Prostate gland (tissue), 2 donors: ENCODE results near the gene OR5M11. TPM values are rescaled to one million over a fixed set of nuclear protein-coding genes. Genes with fewer than 3 reads are reported as not detected.
"Not testable (repeated sequence)": the region's sequence is repeated elsewhere in the genome, so short reads cannot be mapped to it uniquely, and the experiment has no call there.

Experiments used
- DNase-seq: peaks from one replicate; pipeline ENCODE4 v3.0.0-alpha.2; 2019; ENCODE audit warnings: low spot score
- H3K27ac ChIP-seq, 2 donors: fragments of 200-600 bp; sonication (generic); 2 replicates each; pipeline ENCODE4 v1.5.1; 2017 to 2019
- H3K27me3 ChIP-seq: fragments of 200-600 bp; sonication (generic); replicated peaks from 2 replicates; pipeline ENCODE4 v1.5.1; 2019; ENCODE audit not compliant: insufficient read depth
- H3K36me3 ChIP-seq, 2 donors: fragments of 200-600 bp; sonication (generic); 1 replicate in 1 of 2; 2 replicates in 1 of 2; pipeline versions ENCODE4 v1.5.1 to v1.8.1; 2017 to 2019
- H3K4me1 ChIP-seq: fragments of 200-600 bp; sonication (generic); replicated peaks from 2 replicates; pipeline ENCODE4 v1.5.1; 2019
- H3K4me3 ChIP-seq, 2 donors: fragments of 200-600 bp; sonication (generic); 2 replicates each; pipeline ENCODE4 v1.5.1; 2017 to 2019
- H3K9me3 ChIP-seq: fragments of 200-600 bp; sonication (generic); 2 replicates; pipeline ENCODE4 v1.5.1; 2017
- POLR2A ChIP-seq: fragments of 450-650 bp; IDR thresholded peaks from one replicate; pipeline ENCODE4 v1.6.1; 2016; ENCODE audit warnings: antibody characterized with exemption, mild to moderate bottlenecking
- POLR2AphosphoS5 ChIP-seq: sonication (generic); formaldehyde crosslinking; IDR thresholded peaks from one replicate; pipeline ENCODE4 v1.6.1; 2017; ENCODE audit warnings: antibody characterized with exemption
- WGBS: methylation state at CpG from one replicate; pipeline ENCODE4 v1.1.5; 2018; 5-methylcytosine and 5-hydroxymethylcytosine counted together
- intact Hi-C: fragments of 100-400 bp; cut with DNase I; formaldehyde crosslinking; loops from one replicate; pipeline ENCODE4 v1.14.2; 2022
- total RNA-seq, 2 donors: library from RNA; depleted of rRNA; stranded (reverse); fragments of >200 nt; gene quantifications; one replicate each; pipeline ENCODE4 v1.1.0, GENCODE V29; 2016
- TF ChIP-seq, protein P1 (sequence below), 4 experiments: fragments of 200-600 bp in 2 of 4; fragments of 450-650 bp in 2 of 4; sonication (generic) in 2 of 4; IDR thresholded peaks; 1 replicate in 3 of 4; 2 replicates in 1 of 4; pipeline ENCODE4 v1.5.1; 2016 to 2019; ENCODE audit warnings: antibody characterized with exemption in 4 of 4, mild to moderate bottlenecking in 2 of 4, moderate library complexity in 2 of 4

Gene OR5M11
- total RNA-seq, result not detected

DNA sequence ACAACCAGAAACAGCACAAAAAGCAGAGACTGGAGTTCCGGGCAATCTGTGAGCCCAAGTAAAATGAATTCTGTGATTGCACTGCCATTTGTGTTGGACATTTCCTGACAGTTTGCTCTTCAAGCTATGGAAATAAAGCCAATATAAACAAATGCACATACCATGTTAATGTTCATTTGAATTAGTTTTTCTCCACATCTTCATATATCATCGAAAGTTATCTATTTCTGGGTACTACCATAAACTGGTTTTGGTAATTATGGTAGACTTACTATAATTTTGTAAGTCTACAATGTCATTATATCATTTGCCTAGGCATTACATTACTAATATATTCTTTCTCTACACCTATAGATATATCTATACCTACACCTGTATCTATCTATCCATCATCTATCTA is at the start of gene OR5M11:
TSS of gene OR5M11 (minus strand) at position 101 of the 400 bp plus-strand sequence. CDS start at position 101, 0 bp downstream.
- H3K27me3 ChIP-seq, result no peaks in the 10 kb centered on the region
- H3K36me3 ChIP-seq, result no peaks in the 10 kb centered on the region
- DNase-seq, result no peak
- H3K4me3 ChIP-seq, result no peak within 1 kb of the TSS
- H3K9me3 ChIP-seq, result no peaks in the 10 kb centered on the region
- TF ChIP-seq, protein P1, sequence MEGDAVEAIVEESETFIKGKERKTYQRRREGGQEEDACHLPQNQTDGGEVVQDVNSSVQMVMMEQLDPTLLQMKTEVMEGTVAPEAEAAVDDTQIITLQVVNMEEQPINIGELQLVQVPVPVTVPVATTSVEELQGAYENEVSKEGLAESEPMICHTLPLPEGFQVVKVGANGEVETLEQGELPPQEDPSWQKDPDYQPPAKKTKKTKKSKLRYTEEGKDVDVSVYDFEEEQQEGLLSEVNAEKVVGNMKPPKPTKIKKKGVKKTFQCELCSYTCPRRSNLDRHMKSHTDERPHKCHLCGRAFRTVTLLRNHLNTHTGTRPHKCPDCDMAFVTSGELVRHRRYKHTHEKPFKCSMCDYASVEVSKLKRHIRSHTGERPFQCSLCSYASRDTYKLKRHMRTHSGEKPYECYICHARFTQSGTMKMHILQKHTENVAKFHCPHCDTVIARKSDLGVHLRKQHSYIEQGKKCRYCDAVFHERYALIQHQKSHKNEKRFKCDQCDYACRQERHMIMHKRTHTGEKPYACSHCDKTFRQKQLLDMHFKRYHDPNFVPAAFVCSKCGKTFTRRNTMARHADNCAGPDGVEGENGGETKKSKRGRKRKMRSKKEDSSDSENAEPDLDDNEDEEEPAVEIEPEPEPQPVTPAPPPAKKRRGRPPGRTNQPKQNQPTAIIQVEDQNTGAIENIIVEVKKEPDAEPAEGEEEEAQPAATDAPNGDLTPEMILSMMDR (IDR thresholded peaks at IDR 0.05), result no peak
- TF ChIP-seq POLR2A (no peak), POLR2AphosphoS5 (no peak)
- intact Hi-C loops, result no loop called here
- H3K27ac ChIP-seq, result no peak within 1 kb of the TSS
- H3K4me1 ChIP-seq, result no peaks in the 10 kb centered on the region
- WGBS, result 86% methylated on average over 2 of the region's 2 CpGs

GRCh38 chr11:56592088-56592717 is 49.1 kb upstream of the OR5M11 start:
- H3K36me3 ChIP-seq, H3K4me3 ChIP-seq, H3K27ac ChIP-seq, H3K4me1 ChIP-seq, intact Hi-C loops, H3K27me3 ChIP-seq, DNase-seq, H3K9me3 ChIP-seq: not testable (repeated sequence)
- WGBS, result 92% methylated on average over 20 of the region's 20 CpGs

DNA sequence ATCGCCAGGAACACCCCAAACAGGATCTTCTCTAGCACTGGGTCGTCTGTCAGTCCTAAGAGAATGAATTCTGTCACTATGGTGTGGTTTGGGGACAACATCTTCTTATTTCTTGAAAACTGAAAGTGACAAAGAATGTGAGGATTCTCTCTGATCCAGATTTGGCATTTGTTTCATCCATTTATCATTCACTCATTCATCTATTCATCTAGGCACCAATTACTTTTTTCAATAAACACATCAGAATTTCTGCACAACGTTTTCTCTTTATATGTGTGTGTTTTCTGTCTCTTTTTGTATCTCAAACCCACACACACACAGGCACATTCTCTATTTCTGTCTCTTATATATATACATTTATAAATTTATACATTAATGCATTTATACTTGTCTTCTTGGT is 34.6 kb upstream of the OR5M11 start, which contains the start of gene OR5M10:
TSS of gene OR5M10 (minus strand) at position 101 of the 400 bp plus-strand sequence. CDS start at position 101, 0 bp downstream.
- no peaks in the 10 kb centered on the region for H3K9me3 ChIP-seq
- no peak within 1 kb of the TSS for H3K4me3 ChIP-seq
- no peaks in the 10 kb centered on the region for H3K27me3 ChIP-seq
- no peak for DNase-seq
- H3K27ac ChIP-seq, result no peak within 1 kb of the TSS
- no peaks in the 10 kb centered on the region for H3K36me3 ChIP-seq
- intact Hi-C loops, result no loop called here
- TF ChIP-seq POLR2A, result no peak
- 60% methylated on average over 3 of the region's 3 CpGs for WGBS
- H3K4me1 ChIP-seq, result no peaks in the 10 kb centered on the region

DNA sequence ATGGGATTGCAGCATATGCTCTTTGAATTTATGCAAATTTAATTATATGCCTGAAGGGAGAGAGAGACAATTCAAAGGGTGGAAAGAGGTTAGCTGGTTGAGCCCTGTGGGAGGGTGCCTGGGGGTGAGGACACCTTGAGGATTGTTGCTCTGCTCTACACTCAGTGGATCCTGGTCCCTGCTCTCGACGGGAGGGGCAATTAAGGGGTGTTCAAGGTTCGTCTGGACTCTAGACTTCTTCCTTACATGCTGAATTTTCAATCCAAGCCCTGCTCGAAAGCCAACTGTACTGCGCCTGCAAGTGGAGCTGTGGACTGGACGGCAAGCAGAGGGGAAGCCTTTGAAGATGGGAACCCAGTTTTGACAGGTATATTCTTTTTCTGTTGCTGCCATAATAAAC is 15.5 kb upstream of the OR5M11 start:
- H3K9me3 ChIP-seq, result no peaks in the 10 kb centered on the region
- no peak overlapping the region for H3K27ac ChIP-seq
- no peaks in the 10 kb centered on the region for H3K4me1 ChIP-seq
- no peaks in the 10 kb centered on the region for H3K27me3 ChIP-seq
- no peak overlapping the region for H3K4me3 ChIP-seq
- no peaks in the 10 kb centered on the region for H3K36me3 ChIP-seq
- 54% methylated on average over 6 of the region's 6 CpGs for WGBS
- DNase-seq, result no peak
- TF ChIP-seq POLR2A, result no peak
- TF ChIP-seq POLR2AphosphoS5, result no peak
- TF ChIP-seq, protein P1 (IDR thresholded peaks at IDR 0.05), result no peak
- intact Hi-C loops, result no loop called here

- WGBS, result 75% methylated on average over 13 of the region's 13 CpGs
Observed at GRCh38 chr11:56554691-56555090, 11.6 kb upstream of the OR5M11 start.

GRCh38 chr11:56545531-56545930 is 2.5 kb upstream of the OR5M11 start:
- no peak for DNase-seq
- 43% methylated on average over 6 of the region's 6 CpGs for WGBS
- H3K4me1 ChIP-seq, result no peaks in the 10 kb centered on the region
- H3K27me3 ChIP-seq, result no peaks in the 10 kb centered on the region
- no peaks in the 10 kb centered on the region for H3K9me3 ChIP-seq
- H3K4me3 ChIP-seq, result no peak overlapping the region
- no peak overlapping the region for H3K27ac ChIP-seq
- no peak for TF ChIP-seq POLR2A
- TF ChIP-seq POLR2AphosphoS5, result no peak
- TF ChIP-seq, protein P1 (IDR thresholded peaks at IDR 0.05), result no peak
- no peaks in the 10 kb centered on the region for H3K36me3 ChIP-seq
- intact Hi-C loops, result no loop called here

More at GRCh38 chr11:56554691-56555090, 11.6 kb upstream of the OR5M11 start:
- intact Hi-C loops, H3K9me3 ChIP-seq, H3K27me3 ChIP-seq, H3K36me3 ChIP-seq, H3K4me3 ChIP-seq, DNase-seq, H3K27ac ChIP-seq, H3K4me1 ChIP-seq: not testable (repeated sequence)
